Neural cell (in vitro differentiated cells): Measurements from ENCODE around the gene FSIP1. TPM values are rescaled to one million over a fixed set of nuclear protein-coding genes. Genes with fewer than 3 reads are reported as not detected.

Source experiments
- H2AFZ ChIP-seq: fragments of 200-600, 300-800 bp; sonication (generic), shearing (Covaris generic); 2 replicates; pipeline ENCODE4 v1.6.0; 2014; ENCODE audit warnings: low read depth, mild to moderate bottlenecking, antibody characterized with exemption, low read length, moderate library complexity
- H3F3A ChIP-seq: fragments of 200-600 bp; shearing (Covaris generic); 2 replicates; pipeline ENCODE4 v1.6.1; 2016; ENCODE audit warnings: mild to moderate bottlenecking, moderate library complexity, mixed read lengths, antibody characterized with exemption, low read length; ENCODE audit not compliant: insufficient read depth, poor library complexity, severe bottlenecking
- H3K27ac ChIP-seq: fragments of 200-600, 300-800 bp; sonication (generic), shearing (Covaris generic); 2 replicates; pipeline ENCODE4 v1.5.1; 2014; ENCODE audit warnings: mild to moderate bottlenecking, low read length, moderate library complexity
- H3K27me3 ChIP-seq: fragments of 300-800, 200-600 bp; sonication (generic), shearing (Covaris generic); 2 replicates; pipeline ENCODE4 v1.6.0; 2014; ENCODE audit warnings: mild to moderate bottlenecking, low read depth, low read length, moderate library complexity; ENCODE audit not compliant: insufficient read depth
- H3K36me3 ChIP-seq: fragments of 300-800, 200-600 bp; sonication (generic), shearing (Covaris generic); 2 replicates; pipeline ENCODE4 v1.5.1; 2014; ENCODE audit warnings: mild to moderate bottlenecking, antibody characterized with exemption, low read length, moderate library complexity; ENCODE audit not compliant: insufficient read depth
- H3K4me2 ChIP-seq: fragments of 300-800, 200-600 bp; sonication (generic), shearing (Covaris generic); 2 replicates; pipeline ENCODE4 v1.6.0; 2014; ENCODE audit warnings: mild to moderate bottlenecking, low read length
- H3K4me3 ChIP-seq: fragments of 300-800, 200-600 bp; sonication (generic), shearing (Covaris generic); 2 replicates; pipeline ENCODE4 v1.5.1; 2014; ENCODE audit warnings: mild to moderate bottlenecking, low read length, moderate library complexity
- H3K79me2 ChIP-seq: fragments of 200-600 bp; shearing (Covaris generic); replicated peaks from 2 replicates; pipeline ENCODE4 v1.6.0; 2014; ENCODE audit warnings: mild to moderate bottlenecking, low read length, moderate library complexity; ENCODE audit not compliant: insufficient read depth
- H3K9ac ChIP-seq: fragments of 300-800, 200-600 bp; sonication (generic), shearing (Covaris generic); 2 replicates; pipeline ENCODE4 v1.6.1; 2016; ENCODE audit warnings: mild to moderate bottlenecking, low read length, mixed read lengths
- H3K9me2 ChIP-seq: fragments of 200-600 bp; shearing (Covaris generic); 2 replicates; pipeline ENCODE4 v1.6.1; 2016; ENCODE audit warnings: mild to moderate bottlenecking, low read length, mixed read lengths; ENCODE audit not compliant: insufficient read depth
- H3K9me3 ChIP-seq: fragments of 200-600, 300-800 bp; sonication (generic), shearing (Covaris generic); 2 replicates; pipeline ENCODE4 v1.6.1; 2016; ENCODE audit warnings: mild to moderate bottlenecking, mixed run types, low read length, moderate library complexity, mixed read lengths
- H4K20me1 ChIP-seq: fragments of 200-600 bp; shearing (Covaris generic); 2 replicates; pipeline ENCODE4 v1.6.1; 2016; ENCODE audit warnings: mild to moderate bottlenecking, mixed run types; ENCODE audit not compliant: insufficient read depth
- CTCF ChIP-seq: fragments of 450-650 bp; IDR thresholded peaks from 2 replicates; pipeline ENCODE4 v1.5.1; 2014; ENCODE audit warnings: antibody characterized with exemption, mild to moderate bottlenecking, moderate library complexity; ENCODE audit not compliant: poor library complexity, severe bottlenecking
- EP300 ChIP-seq: fragments of 450-650 bp; conservative IDR thresholded peaks from 2 replicates; pipeline ENCODE4 v1.6.1; 2014; ENCODE audit warnings: antibody characterized with exemption, mild to moderate bottlenecking, moderate library complexity; ENCODE audit not compliant: poor library complexity, severe bottlenecking
- EZH2 ChIP-seq: fragments of 200-600, 300-800 bp; shearing (Covaris generic), sonication (generic); IDR thresholded peaks from 2 replicates; pipeline ENCODE4 v1.6.1; 2014; ENCODE audit warnings: antibody characterized with exemption, low read length, borderline replicate concordance, mild to moderate bottlenecking; ENCODE audit not compliant: insufficient read depth, poor library complexity, severe bottlenecking
- MXI1 ChIP-seq: fragments of 450-650 bp; conservative IDR thresholded peaks from 2 replicates; pipeline ENCODE4 v1.6.1; 2014; ENCODE audit warnings: antibody characterized with exemption, mild to moderate bottlenecking; ENCODE audit not compliant: poor library complexity, severe bottlenecking
- POLR2AphosphoS5 ChIP-seq: IDR thresholded peaks from 2 replicates; pipeline ENCODE4 v1.6.1; 2012
- RAD21 ChIP-seq: fragments of 450-650 bp; conservative IDR thresholded peaks from 2 replicates; pipeline ENCODE4 v1.6.1; 2014; ENCODE audit warnings: antibody characterized with exemption, mild to moderate bottlenecking, moderate library complexity
- REST ChIP-seq: IDR thresholded peaks from 2 replicates; pipeline ENCODE4 v1.6.1; 2012; ENCODE audit warnings: borderline replicate concordance
- SMC3 ChIP-seq: fragments of 450-650 bp; conservative IDR thresholded peaks from 2 replicates; pipeline ENCODE4 v1.6.1; 2014; ENCODE audit warnings: antibody characterized with exemption, mild to moderate bottlenecking, moderate library complexity; ENCODE audit not compliant: poor library complexity
- TAF1 ChIP-seq: IDR thresholded peaks from 2 replicates; pipeline ENCODE4 v1.6.1; 2012; ENCODE audit warnings: low read depth
- polyA plus RNA-seq: library from polyadenylated mRNA; depleted of rRNA; stranded (reverse); fragments of >200 nt; gene quantifications from 2 replicates; pipeline ENCODE4 v1.2.3, GENCODE V29; 2014

The FSIP1 gene
- polyA plus RNA-seq, 1 donor from 2014 or later: 3.8 TPM

GRCh38 chr15:39672184-39672583 lies 110.5 kb downstream of the FSIP1 start:
- no peaks in the 10 kb centered on the region for H3K9me2 ChIP-seq

GRCh38 chr15:39670687-39671086 lies 112.0 kb downstream of the FSIP1 start:
- H3K27ac ChIP-seq: no peak overlapping the region
- H3K4me3 ChIP-seq: no peak overlapping the region
- TF ChIP-seq RAD21 (no peak), REST (no peak)
- H3K36me3 ChIP-seq: no peaks in the 10 kb centered on the region
- H3K27me3 ChIP-seq: no peaks in the 10 kb centered on the region
- no peak overlapping the region for H2AFZ ChIP-seq
- H3K4me2 ChIP-seq: no peak overlapping the region
- no peaks in the 10 kb centered on the region for H3K79me2 ChIP-seq
- no peaks in the 10 kb centered on the region for H3F3A ChIP-seq
- no peaks in the 10 kb centered on the region for H3K9me2 ChIP-seq
- H3K9me3 ChIP-seq: no peaks in the 10 kb centered on the region
- H4K20me1 ChIP-seq: no peaks in the 10 kb centered on the region
- no peak overlapping the region for H3K9ac ChIP-seq

More at GRCh38 chr15:39672184-39672583, 110.5 kb downstream of the FSIP1 start:
- Histone ChIP-seq H3K9ac (no peak overlapping the region), H3K4me3 (no peak overlapping the region), H3K27ac (no peak overlapping the region), H3K9me3 (no peaks in the 10 kb centered on the region), H3K27me3 (no peaks in the 10 kb centered on the region), H3K36me3 (no peaks in the 10 kb centered on the region), H4K20me1 (no peaks in the 10 kb centered on the region), H3K4me2 (no peak overlapping the region), H2AFZ (no peak overlapping the region), H3K79me2 (no peaks in the 10 kb centered on the region), H3F3A (no peaks in the 10 kb centered on the region)
- TF ChIP-seq EZH2 (no peak), TAF1 (no peak), EP300 (no peak), POLR2AphosphoS5 (no peak), MXI1 (no peak), RAD21 (no peak), CTCF (no peak), REST (no peak), SMC3 (no peak)
